IMR-90 (cell line): ENCODE data around the gene PTPN23. TPM values are rescaled to one million over a fixed set of nuclear protein-coding genes. Genes with fewer than 3 reads are reported as not detected.

Experiments used
- ATAC-seq: fragments of 200-7000 bp; cut with Tn5 transposase; 2 replicates; pipeline ENCODE4 v1.9.1; 2020; ENCODE audit warnings: low read depth, mild to moderate bottlenecking, moderate library complexity
- BruUV-seq: library from RNA; stranded (reverse); fragments of 400-500 nt; replicated peaks from 2 replicates; lab custom pipeline; 2021; lab: Mats Ljungman, UMichigan
- CTCF ChIA-PET: fragments of 300-600 bp; formaldehyde crosslinking; extraction: SDS; loops from one replicate; lab custom pipeline; 2021; ENCODE audit warnings: antibody characterized with exemption; lab: Yijun Ruan, JAX
- POLR2A ChIA-PET: fragments of 300-600 bp; sonication (Branson Sonifier 250); formaldehyde crosslinking; loops from one replicate; lab custom pipeline; 2022; ENCODE audit warnings: antibody characterized with exemption; ENCODE audit not compliant: unreplicated experiment; lab: Charles Lee
- DNase-seq: peaks from one replicate; pipeline ENCODE4 v3.0.0; 2013
- H2AFZ ChIP-seq: replicated peaks from 2 replicates; pipeline ENCODE3; 2013; ENCODE audit warnings: low read length, mild to moderate bottlenecking; ENCODE audit not compliant: poor library complexity
- H2AK5ac ChIP-seq: 2 replicates; pipeline ENCODE4 v1.6.1; 2013; ENCODE audit warnings: low read depth, low read length, inconsistent platforms
- H2AK9ac ChIP-seq: replicated peaks from 2 replicates; pipeline ENCODE3; 2013; ENCODE audit warnings: mild to moderate bottlenecking, low read depth, low read length, moderate library complexity; ENCODE audit not compliant: poor library complexity
- H2BK120ac ChIP-seq: 2 replicates; pipeline ENCODE4 v1.6.1; 2013; ENCODE audit warnings: low read depth, low read length, inconsistent platforms
- H2BK15ac ChIP-seq: 3 replicates; pipeline ENCODE4 v1.6.1; 2013; ENCODE audit warnings: low read depth, low read length, inconsistent platforms
- H2BK20ac ChIP-seq: 2 replicates; pipeline ENCODE4 v1.6.1; 2013; ENCODE audit warnings: low read depth, mild to moderate bottlenecking, inconsistent platforms, low read length, moderate library complexity
- H2BK5ac ChIP-seq: 2 replicates; pipeline ENCODE4 v1.6.1; 2013; ENCODE audit warnings: mild to moderate bottlenecking, low read depth, low read length, inconsistent platforms; ENCODE audit not compliant: poor library complexity, severe bottlenecking
- H3K14ac ChIP-seq: replicated peaks from 2 replicates; pipeline ENCODE4 v1.6.1; 2013; ENCODE audit warnings: low read depth, low read length, inconsistent platforms
- H3K18ac ChIP-seq: 2 replicates; pipeline ENCODE4 v1.6.1; 2013; ENCODE audit warnings: low read depth, low read length, control low read depth
- H3K23ac ChIP-seq: 2 replicates; pipeline ENCODE4 v1.6.1; 2013; ENCODE audit warnings: low read depth, low read length, inconsistent platforms
- H3K27ac ChIP-seq: 2 replicates; pipeline ENCODE4 v1.5.1; 2013; ENCODE audit warnings: mild to moderate bottlenecking, control low read depth, low read length; ENCODE audit not compliant: insufficient read depth
- H3K27me3 ChIP-seq: 2 replicates; pipeline ENCODE4 v1.6.1; 2013; ENCODE audit warnings: low read length; ENCODE audit not compliant: control insufficient read depth, insufficient read depth
- H3K36me3 ChIP-seq: 2 replicates; pipeline ENCODE4 v1.6.1; 2013; ENCODE audit warnings: low read length, mixed read lengths; ENCODE audit not compliant: control insufficient read depth, insufficient read depth
- H3K4ac ChIP-seq: 2 replicates; pipeline ENCODE4 v1.6.1; 2013; ENCODE audit warnings: low read depth, low read length, inconsistent platforms
- H3K4me1 ChIP-seq: 2 replicates; pipeline ENCODE4 v1.6.1; 2013; ENCODE audit warnings: low read length, mixed read lengths; ENCODE audit not compliant: control insufficient read depth, insufficient read depth
- H3K4me2 ChIP-seq: 2 replicates; pipeline ENCODE4 v1.6.1; 2013; ENCODE audit warnings: low read depth, mild to moderate bottlenecking, control low read depth, low read length, moderate library complexity
- H3K4me3 ChIP-seq: 2 replicates; pipeline ENCODE4 v1.5.1; 2013; ENCODE audit warnings: low read depth, mild to moderate bottlenecking, control low read depth, low read length, moderate library complexity; ENCODE audit not compliant: insufficient read depth
- H3K56ac ChIP-seq: 2 replicates; pipeline ENCODE4 v1.6.1; 2013; ENCODE audit warnings: low read length, inconsistent platforms; ENCODE audit not compliant: insufficient read depth; ENCODE audit errors: extremely low read depth
- H3K79me1 ChIP-seq, 2 experiments: 2 replicates each; pipeline ENCODE4 v1.6.1; 2013; ENCODE audit warnings: low read length in 2 of 2, inconsistent platforms in 1 of 2, low read depth in 1 of 2
- H3K9ac ChIP-seq: 2 replicates; pipeline ENCODE4 v1.6.1; 2013; ENCODE audit warnings: low read depth, low read length, control low read depth
- H3K9me1 ChIP-seq: 2 replicates; pipeline ENCODE4 v1.6.1; 2013; ENCODE audit warnings: low read length, inconsistent platforms; ENCODE audit not compliant: insufficient read depth
- H3K9me3 ChIP-seq: 2 replicates; pipeline ENCODE4 v1.6.1; 2013; ENCODE audit warnings: low read length; ENCODE audit not compliant: control insufficient read depth, insufficient read depth
- H4K20me1 ChIP-seq: 2 replicates; pipeline ENCODE4 v1.6.1; 2013; ENCODE audit warnings: low read length, inconsistent platforms; ENCODE audit not compliant: insufficient read depth
- H4K5ac ChIP-seq: 2 replicates; pipeline ENCODE4 v1.6.1; 2013; ENCODE audit warnings: mild to moderate bottlenecking, low read depth, low read length, control low read depth
- H4K8ac ChIP-seq, 2 experiments: 2 replicates each; pipeline ENCODE4 v1.6.1; 2013; ENCODE audit warnings: low read depth in 2 of 2, low read length in 2 of 2, control low read depth in 1 of 2, inconsistent platforms in 1 of 2
- H4K91ac ChIP-seq: 2 replicates; pipeline ENCODE4 v1.6.1; 2013; ENCODE audit warnings: low read depth, low read length, inconsistent platforms; ENCODE audit not compliant: insufficient read depth
- BHLHE40 ChIP-seq: fragments of 150-350 bp; IDR thresholded peaks from 2 replicates; pipeline ENCODE4 v1.6.1; 2016; ENCODE audit warnings: mild to moderate bottlenecking, low read depth, low read length
- CEBPB ChIP-seq: IDR thresholded peaks from 2 replicates; pipeline ENCODE4 v1.6.1; 2012; ENCODE audit warnings: low read depth, low read length, improper control_type of control experiment
- CTCF ChIP-seq: conservative IDR thresholded peaks from 2 replicates; pipeline ENCODE4 v1.5.1; 2012; ENCODE audit warnings: mild to moderate bottlenecking, low read depth, low read length, improper control_type of control experiment
- ELK1 ChIP-seq: fragments of 150-350 bp; IDR thresholded peaks from 2 replicates; pipeline ENCODE4 v1.6.1; 2016; ENCODE audit warnings: low read depth, mild to moderate bottlenecking, low read length, moderate library complexity, borderline replicate concordance
- FOS ChIP-seq: fragments of 150-350 bp; IDR thresholded peaks from 2 replicates; pipeline ENCODE4 v1.6.1; 2016; ENCODE audit warnings: low read depth, low read length
- MAFK ChIP-seq: IDR thresholded peaks from 2 replicates; pipeline ENCODE4 v1.6.1; 2012; ENCODE audit warnings: low read depth, low read length, improper control_type of control experiment
- MAZ ChIP-seq: IDR thresholded peaks from 2 replicates; pipeline ENCODE4 v1.6.1; 2012; ENCODE audit warnings: low read depth, mild to moderate bottlenecking, low read length, improper control_type of control experiment, moderate library complexity, borderline replicate concordance
- MXI1 ChIP-seq: IDR thresholded peaks from 2 replicates; pipeline ENCODE4 v1.6.1; 2012; ENCODE audit warnings: low read depth, mild to moderate bottlenecking, low read length, moderate library complexity, borderline replicate concordance
- NFE2L2 ChIP-seq: fragments of 150-350 bp; IDR thresholded peaks from 2 replicates; pipeline ENCODE4 v1.6.1; 2016; ENCODE audit warnings: low read depth, mild to moderate bottlenecking, low read length
- POLR2A ChIP-seq: IDR thresholded peaks from 2 replicates; pipeline ENCODE4 v1.6.1; 2012; ENCODE audit warnings: mild to moderate bottlenecking, low read depth, low read length
- RAD21 ChIP-seq: IDR thresholded peaks from 2 replicates; pipeline ENCODE4 v1.6.1; 2012; ENCODE audit warnings: low read length, improper control_type of control experiment
- RCOR1 ChIP-seq: IDR thresholded peaks from 2 replicates; pipeline ENCODE4 v1.6.1; 2012; ENCODE audit warnings: mild to moderate bottlenecking, low read length, improper control_type of control experiment; ENCODE audit not compliant: insufficient replicate concordance
- RFX5 ChIP-seq: IDR thresholded peaks from 2 replicates; pipeline ENCODE4 v1.8.0; 2012; ENCODE audit warnings: low read depth, mild to moderate bottlenecking, low read length, moderate library complexity
- SMC3 ChIP-seq: fragments of 150-350 bp; IDR thresholded peaks from 2 replicates; pipeline ENCODE4 v1.6.1; 2016; ENCODE audit warnings: low read depth, mild to moderate bottlenecking, antibody characterized with exemption, low read length, moderate library complexity
- USF2 ChIP-seq: fragments of 150-350 bp; IDR thresholded peaks from 2 replicates; pipeline ENCODE4 v1.6.1; 2017; ENCODE audit warnings: mild to moderate bottlenecking, antibody characterized with exemption, low read length, low read depth
- WGBS, 2 experiments: methylation state at CpG; one replicate each; pipeline versions ENCODE4 v1.1.5 to v1.1.7; 2013; ENCODE audit warnings: missing lambda C conversion rate in 2 of 2; ENCODE audit not compliant: insufficient read length in 1 of 2; ENCODE audit errors: extremely low coverage in 2 of 2; 5-methylcytosine and 5-hydroxymethylcytosine counted together
- dilution Hi-C: fragments of 300-500 bp; cut with HindIII; formaldehyde crosslinking; loops from one replicate; pipeline ENCODE4 v1.14.3; 2018; ENCODE audit warnings: low sequenced_read_pairs; ENCODE audit not compliant: unreplicated experiment
- in situ Hi-C: fragments of 300-500 bp; cut with MboI; formaldehyde crosslinking; loops from 3 replicates; pipeline ENCODE4 v1.14.3; 2019; ENCODE audit warnings: low sequenced_read_pairs, inconsistent platforms, mixed read lengths
- intact Hi-C: fragments of 100-400 bp; cut with micrococcal nuclease; formaldehyde crosslinking; loops from 2 replicates; pipeline ENCODE4 v1.10.0; 2022
- polyA plus RNA-seq, 3 experiments: library from polyadenylated mRNA; depleted of rRNA; stranded (reverse); fragments of >200 nt; gene quantifications; 2 replicates each; pipeline ENCODE4 v1.2.3, GENCODE V29; 2012; ENCODE audit warnings: low replicate concordance in 1 of 3
- total RNA-seq: library from RNA; depleted of rRNA; stranded (reverse); fragments of >200 nt; gene quantifications from 2 replicates; pipeline ENCODE4 v1.2.3, GENCODE V29; 2012

The PTPN23 gene
- total and polyA plus RNA-seq, 2 of the 4 experiments (the other 2 are of a cell fraction): 4.5 to 15.1 TPM

- H3K27me3 ChIP-seq: no peaks in the 10 kb centered on the region
- no peak overlapping the region for H2BK15ac ChIP-seq
- no peak overlapping the region for H3K27ac ChIP-seq
- intact Hi-C loops (no loop called here), dilution Hi-C loops (no loop called here), in situ Hi-C loops (no loop called here)
- H2BK20ac ChIP-seq: no peak overlapping the region
- H4K20me1 ChIP-seq: no peaks in the 10 kb centered on the region
- H3K4me2 ChIP-seq: no peak overlapping the region
- no peak overlapping the region for H3K4me3 ChIP-seq
- H2AFZ ChIP-seq: no peak overlapping the region
- H2BK5ac ChIP-seq: no peak overlapping the region
- no peak overlapping the region for H2AK9ac ChIP-seq
- H4K5ac ChIP-seq: no peak overlapping the region
- H3K14ac ChIP-seq: no peak overlapping the region
- POLR2A ChIA-PET: no interaction called here
- no peak overlapping the region; the same call in 1 of the 2 replicates for H4K91ac ChIP-seq
- 100% methylated on average over 1 of the region's 5 CpGs; no CpG with 5 or more reads in 1 of the 2 experiments for WGBS, 2 experiments
- no peak overlapping the region for H3K18ac ChIP-seq
- no peak overlapping the region for H2BK120ac ChIP-seq
- no peak overlapping the region for H3K4ac ChIP-seq
- no peak for DNase-seq
- ATAC-seq: no peak
- CTCF ChIA-PET: no interaction called here
- no peak overlapping the region for H3K9ac ChIP-seq
- H3K9me3 ChIP-seq: no peaks in the 10 kb centered on the region
- H4K8ac ChIP-seq: no peak overlapping the region
- H3K79me1 ChIP-seq: peaks cover 0 to 9% of the 10 kb centered on the region in 2 experiments; a peak in 1 of 4 replicates
- no TSS peak for BruUV-seq
- H3K56ac ChIP-seq: no peak overlapping the region
- peaks cover 44% of the 10 kb centered on the region for H3K36me3 ChIP-seq
- H3K9me1 ChIP-seq: peaks cover 17% of the 10 kb centered on the region
- TF ChIP-seq RAD21 (no peak), RCOR1 (no peak), ELK1 (no peak), BHLHE40 (no peak), CEBPB (no peak), FOS (no peak), RFX5 (no peak), SMC3 (no peak), POLR2A (no peak), MXI1 (no peak), CTCF (no peak), MAZ (no peak), USF2 (no peak), NFE2L2 (no peak), MAFK (no peak)
- no peaks in the 10 kb centered on the region for H3K4me1 ChIP-seq
- no peak overlapping the region for H2AK5ac ChIP-seq
- no peak overlapping the region for H3K23ac ChIP-seq
Observed at GRCh38 chr3:47337656-47338055, 43.2 kb upstream of the PTPN23 start.
